Astrocyte (in vitro differentiated cells and primary cell): ENCODE results near the gene TPRG1. TPM values are rescaled to one million over a fixed set of nuclear protein-coding genes. Genes with fewer than 3 reads are reported as not detected.
A peak's percentile ranks its signal among the peaks of the same experiment; 100 is the strongest.

Experiments used
- DNase-seq: peaks from one replicate; pipeline ENCODE4 v3.0.0-alpha.2; 2010; ENCODE audit warnings: low read depth
- FAIRE-seq: peaks from 2 replicates; lab custom pipeline; 2011; peaks lifted over from hg19 to GRCh38; lab: Jason Lieb, UNC
- H2AFZ ChIP-seq: 2 replicates; pipeline ENCODE4 v1.6.0; 2012; ENCODE audit warnings: low read depth, low read length, inconsistent platforms
- H3K27ac ChIP-seq: 2 replicates; pipeline ENCODE4 v1.5.1; 2011; ENCODE audit warnings: low read depth, low read length, inconsistent platforms
- H3K27me3 ChIP-seq: 2 replicates; pipeline ENCODE4 v1.6.0; 2011; ENCODE audit warnings: low read length, inconsistent platforms; ENCODE audit not compliant: insufficient read depth
- H3K36me3 ChIP-seq: 2 replicates; pipeline ENCODE4 v1.5.1; 2011; ENCODE audit warnings: low read length, inconsistent platforms; ENCODE audit not compliant: insufficient read depth
- H3K4me1 ChIP-seq: 2 replicates; pipeline ENCODE4 v1.5.1; 2011; ENCODE audit warnings: low read length, inconsistent platforms; ENCODE audit not compliant: insufficient read depth
- H3K4me2 ChIP-seq: 2 replicates; pipeline ENCODE4 v1.6.0; 2012; ENCODE audit warnings: low read length, inconsistent platforms
- H3K4me3 ChIP-seq: 2 replicates; pipeline ENCODE4 v1.5.1; 2011; ENCODE audit warnings: low read depth, mild to moderate bottlenecking, low read length, inconsistent platforms; ENCODE audit not compliant: insufficient read depth
- H3K79me2 ChIP-seq: 2 replicates; pipeline ENCODE4 v1.6.0; 2012; ENCODE audit warnings: mild to moderate bottlenecking, low read length, inconsistent platforms; ENCODE audit not compliant: insufficient read depth
- H3K9ac ChIP-seq: 2 replicates; pipeline ENCODE4 v1.6.0; 2012; ENCODE audit warnings: mild to moderate bottlenecking, low read length, inconsistent platforms
- H3K9me3 ChIP-seq: 2 replicates; pipeline ENCODE4 v1.5.1; 2012; ENCODE audit warnings: low read depth, mild to moderate bottlenecking, low read length, inconsistent platforms; ENCODE audit not compliant: insufficient read depth
- H4K20me1 ChIP-seq: 2 replicates; pipeline ENCODE4 v1.6.0; 2012; ENCODE audit warnings: low read length, inconsistent platforms; ENCODE audit not compliant: insufficient read depth
- H3K27ac Mint-ChIP-seq: one replicate; pipeline ENCODE4 v1.8.0; 2021; ENCODE audit warnings: mild to moderate bottlenecking, mixed read lengths; ENCODE audit not compliant: unreplicated experiment
- H3K27me3 Mint-ChIP-seq: one replicate; pipeline ENCODE4 v1.8.0; 2021; ENCODE audit warnings: low read depth, mixed read lengths; ENCODE audit not compliant: unreplicated experiment
- H3K36me3 Mint-ChIP-seq: one replicate; pipeline ENCODE4 v1.8.0; 2021; ENCODE audit warnings: low read depth, mixed read lengths; ENCODE audit not compliant: unreplicated experiment
- H3K4me1 Mint-ChIP-seq: one replicate; pipeline ENCODE4 v1.8.0; 2021; ENCODE audit warnings: low read depth, mixed read lengths; ENCODE audit not compliant: unreplicated experiment
- H3K4me3 Mint-ChIP-seq: one replicate; pipeline ENCODE4 v1.8.0; 2021; ENCODE audit warnings: mild to moderate bottlenecking, moderate library complexity, mixed read lengths; ENCODE audit not compliant: unreplicated experiment
- H3K9me3 Mint-ChIP-seq: one replicate; pipeline ENCODE4 v1.8.0; 2021; ENCODE audit warnings: mild to moderate bottlenecking, mixed read lengths; ENCODE audit not compliant: unreplicated experiment
- EZH2 ChIP-seq: IDR thresholded peaks from 2 replicates; pipeline ENCODE4 v1.6.1; 2012; ENCODE audit warnings: mild to moderate bottlenecking, low read length, inconsistent platforms; ENCODE audit not compliant: insufficient read depth
- total RNA-seq: library from RNA; stranded (reverse); gene quantifications from 2 replicates; pipeline ENCODE4 v1.2.1, GENCODE V29; 2021
- TF ChIP-seq, protein P1 (sequence below): IDR thresholded peaks from 2 replicates; pipeline ENCODE4 v1.5.1; 2011; ENCODE audit warnings: low read depth, mild to moderate bottlenecking, inconsistent platforms, low read length, moderate library complexity; ENCODE audit not compliant: insufficient read depth

Gene TPRG1
- total RNA-seq, 1 donor from 2014 or later = 1.1 TPM

DNA sequence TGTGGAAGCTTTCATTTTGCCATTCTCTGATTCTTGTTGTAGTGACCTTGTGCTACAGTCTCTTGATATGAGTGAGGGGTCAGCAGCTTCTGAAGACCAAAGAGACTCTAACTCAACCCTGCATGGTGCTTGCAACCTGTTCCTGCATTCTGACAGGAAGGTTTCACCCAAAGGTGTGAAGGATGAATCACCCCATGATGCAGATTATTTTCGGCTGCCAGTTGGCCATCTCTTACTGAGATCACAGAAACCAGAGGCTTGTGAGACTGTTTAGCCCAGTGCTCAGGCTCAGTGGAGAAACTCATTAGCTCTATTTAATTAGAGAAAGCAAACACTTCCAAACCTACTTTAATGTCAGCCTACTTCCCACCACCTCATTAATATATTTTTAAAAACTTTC, 29.2 kb upstream of the TPRG1 start:
- peaks cover 5% of the 10 kb centered on the region for H3K4me1 Mint-ChIP-seq
- H3K4me3 Mint-ChIP-seq = no peak overlapping the region
- H3K27me3 ChIP-seq = no peaks in the 10 kb centered on the region
- H2AFZ ChIP-seq = no peak overlapping the region
- H3K79me2 ChIP-seq = no peaks in the 10 kb centered on the region
- H3K4me3 ChIP-seq = no peak overlapping the region
- no peak for DNase-seq
- H3K27ac Mint-ChIP-seq = peak overlapping the region; percentile 10
- no peaks in the 10 kb centered on the region for H4K20me1 ChIP-seq
- H3K27ac ChIP-seq = no peak overlapping the region
- peaks cover 3% of the 10 kb centered on the region for H3K4me1 ChIP-seq
- H3K36me3 ChIP-seq = no peaks in the 10 kb centered on the region
- TF ChIP-seq, protein P1, sequence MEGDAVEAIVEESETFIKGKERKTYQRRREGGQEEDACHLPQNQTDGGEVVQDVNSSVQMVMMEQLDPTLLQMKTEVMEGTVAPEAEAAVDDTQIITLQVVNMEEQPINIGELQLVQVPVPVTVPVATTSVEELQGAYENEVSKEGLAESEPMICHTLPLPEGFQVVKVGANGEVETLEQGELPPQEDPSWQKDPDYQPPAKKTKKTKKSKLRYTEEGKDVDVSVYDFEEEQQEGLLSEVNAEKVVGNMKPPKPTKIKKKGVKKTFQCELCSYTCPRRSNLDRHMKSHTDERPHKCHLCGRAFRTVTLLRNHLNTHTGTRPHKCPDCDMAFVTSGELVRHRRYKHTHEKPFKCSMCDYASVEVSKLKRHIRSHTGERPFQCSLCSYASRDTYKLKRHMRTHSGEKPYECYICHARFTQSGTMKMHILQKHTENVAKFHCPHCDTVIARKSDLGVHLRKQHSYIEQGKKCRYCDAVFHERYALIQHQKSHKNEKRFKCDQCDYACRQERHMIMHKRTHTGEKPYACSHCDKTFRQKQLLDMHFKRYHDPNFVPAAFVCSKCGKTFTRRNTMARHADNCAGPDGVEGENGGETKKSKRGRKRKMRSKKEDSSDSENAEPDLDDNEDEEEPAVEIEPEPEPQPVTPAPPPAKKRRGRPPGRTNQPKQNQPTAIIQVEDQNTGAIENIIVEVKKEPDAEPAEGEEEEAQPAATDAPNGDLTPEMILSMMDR = no peak
- TF ChIP-seq EZH2 = no peak
- FAIRE-seq = no peak
- no peak overlapping the region for H3K4me2 ChIP-seq
- H3K9me3 ChIP-seq = no peaks in the 10 kb centered on the region
- H3K27me3 Mint-ChIP-seq = peaks cover 24% of the 10 kb centered on the region
- H3K36me3 Mint-ChIP-seq = no peaks in the 10 kb centered on the region
- no peak overlapping the region for H3K9ac ChIP-seq
- peaks cover 2% of the 10 kb centered on the region for H3K9me3 Mint-ChIP-seq

DNA sequence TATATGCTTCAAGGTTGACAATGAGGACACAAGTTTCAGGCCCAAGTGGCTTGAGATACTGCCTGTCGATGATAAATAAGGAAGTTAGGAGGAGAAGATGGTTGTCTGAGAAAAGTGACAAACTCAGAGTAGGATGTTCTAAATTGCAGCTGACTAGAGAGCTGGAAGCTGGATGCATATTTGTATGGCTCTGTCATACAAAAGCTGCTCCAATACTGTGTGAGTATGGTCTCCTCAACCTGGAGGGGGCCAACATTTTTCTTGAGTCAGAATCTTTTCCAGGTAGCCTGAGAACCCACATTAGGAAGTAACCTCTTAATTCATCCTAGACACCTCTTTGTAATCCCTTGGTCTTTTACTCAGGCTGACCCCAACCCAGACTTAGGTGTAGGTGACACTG, 28.4 kb upstream of the TPRG1 start:
- DNase-seq (peak; percentile 35), FAIRE-seq (no peak)
- Histone ChIP-seq H3K27me3 (no peaks in the 10 kb centered on the region), H3K4me3 (no peak overlapping the region), H2AFZ (no peak overlapping the region), H3K9me3 (no peaks in the 10 kb centered on the region), H3K4me2 (no peak overlapping the region), H3K9ac (no peak overlapping the region), H3K4me1 (peaks cover 3% of the 10 kb centered on the region), H3K36me3 (no peaks in the 10 kb centered on the region), H4K20me1 (no peaks in the 10 kb centered on the region), H3K79me2 (no peaks in the 10 kb centered on the region), H3K27ac (no peak overlapping the region)
- TF ChIP-seq EZH2 = no peak
- TF ChIP-seq, protein P1 = no peak
- Mint-ChIP-seq H3K27ac (no peak overlapping the region), H3K27me3 (peaks cover 20% of the 10 kb centered on the region), H3K9me3 (no peaks in the 10 kb centered on the region), H3K4me1 (peaks cover 10% of the 10 kb centered on the region), H3K4me3 (no peak overlapping the region), H3K36me3 (no peaks in the 10 kb centered on the region)

DNA sequence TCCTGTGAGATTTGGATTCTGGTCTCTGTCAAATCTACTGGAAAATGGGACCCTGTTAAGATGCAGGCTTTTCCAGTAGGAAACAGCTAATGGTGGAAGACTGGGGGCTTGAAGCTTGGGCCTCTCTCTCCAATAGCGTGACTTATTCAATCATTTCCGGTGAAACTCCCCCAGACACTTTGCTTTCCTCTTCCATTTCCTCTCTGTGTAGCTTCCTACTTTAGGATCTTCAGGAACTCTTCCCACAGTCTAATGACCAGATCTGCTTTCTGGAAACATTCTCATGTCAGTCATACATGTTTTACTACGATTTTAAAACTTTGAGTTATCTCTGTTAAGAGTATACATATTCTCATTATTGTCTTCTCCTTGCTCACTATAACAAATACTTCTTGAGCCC, 28.0 kb upstream of the TPRG1 start:
- DNase-seq (no peak), FAIRE-seq (no peak)
- Histone ChIP-seq H3K4me3 (no peak overlapping the region), H4K20me1 (no peaks in the 10 kb centered on the region), H3K9ac (no peak overlapping the region), H3K4me1 (peaks cover 3% of the 10 kb centered on the region), H3K36me3 (no peaks in the 10 kb centered on the region), H3K27ac (no peak overlapping the region), H3K27me3 (no peaks in the 10 kb centered on the region), H3K9me3 (no peaks in the 10 kb centered on the region), H3K79me2 (no peaks in the 10 kb centered on the region), H3K4me2 (no peak overlapping the region), H2AFZ (no peak overlapping the region)
- Mint-ChIP-seq H3K9me3 (no peaks in the 10 kb centered on the region), H3K4me3 (no peak overlapping the region), H3K27ac (no peak overlapping the region), H3K4me1 (peaks cover 10% of the 10 kb centered on the region), H3K27me3 (peaks cover 17% of the 10 kb centered on the region), H3K36me3 (no peaks in the 10 kb centered on the region)
- no peak for TF ChIP-seq EZH2
- TF ChIP-seq, protein P1 = no peak
